Measurements from ENCODE around the gene FAIM2.

DNA sequence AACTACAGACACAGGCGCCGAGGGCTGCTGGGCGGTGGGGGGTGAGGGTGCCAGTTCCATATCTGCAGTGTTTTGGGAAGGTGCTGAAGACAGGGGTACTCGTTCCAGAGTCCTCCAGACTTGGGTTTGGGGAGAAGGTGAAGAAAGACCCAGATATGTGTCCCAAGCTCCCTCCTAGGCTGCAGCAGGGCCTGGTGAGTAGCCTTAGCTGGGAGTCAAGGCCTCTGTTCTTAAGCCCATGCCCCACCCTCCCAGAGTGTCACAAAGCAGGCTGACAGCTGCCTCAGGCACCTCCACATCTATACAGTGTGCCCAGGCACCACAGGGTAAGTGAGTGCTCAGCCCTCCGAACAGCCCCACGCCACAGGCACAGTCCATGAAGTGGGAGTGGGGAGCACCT is 79.7 kb downstream of the FAIM2 start:
- TF ChIP-seq POLR2A (IDR thresholded peaks at IDR 0.05) (no peak), POLR2AphosphoS5 (IDR thresholded peaks at IDR 0.05) (no peak), EP300 (IDR thresholded peaks at IDR 0.05) (no peak)
- TF ChIP-seq, protein P1, sequence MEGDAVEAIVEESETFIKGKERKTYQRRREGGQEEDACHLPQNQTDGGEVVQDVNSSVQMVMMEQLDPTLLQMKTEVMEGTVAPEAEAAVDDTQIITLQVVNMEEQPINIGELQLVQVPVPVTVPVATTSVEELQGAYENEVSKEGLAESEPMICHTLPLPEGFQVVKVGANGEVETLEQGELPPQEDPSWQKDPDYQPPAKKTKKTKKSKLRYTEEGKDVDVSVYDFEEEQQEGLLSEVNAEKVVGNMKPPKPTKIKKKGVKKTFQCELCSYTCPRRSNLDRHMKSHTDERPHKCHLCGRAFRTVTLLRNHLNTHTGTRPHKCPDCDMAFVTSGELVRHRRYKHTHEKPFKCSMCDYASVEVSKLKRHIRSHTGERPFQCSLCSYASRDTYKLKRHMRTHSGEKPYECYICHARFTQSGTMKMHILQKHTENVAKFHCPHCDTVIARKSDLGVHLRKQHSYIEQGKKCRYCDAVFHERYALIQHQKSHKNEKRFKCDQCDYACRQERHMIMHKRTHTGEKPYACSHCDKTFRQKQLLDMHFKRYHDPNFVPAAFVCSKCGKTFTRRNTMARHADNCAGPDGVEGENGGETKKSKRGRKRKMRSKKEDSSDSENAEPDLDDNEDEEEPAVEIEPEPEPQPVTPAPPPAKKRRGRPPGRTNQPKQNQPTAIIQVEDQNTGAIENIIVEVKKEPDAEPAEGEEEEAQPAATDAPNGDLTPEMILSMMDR (IDR thresholded peaks at IDR 0.05) = no peak
